ENCODE results near the gene CREB3L1. TPM values are rescaled to one million over a fixed set of nuclear protein-coding genes. Genes with fewer than 3 reads are reported as not detected.

Gene CREB3L1
- total RNA-seq, 1 experiment from 2014 or later, result 3.3 TPM

DNA sequence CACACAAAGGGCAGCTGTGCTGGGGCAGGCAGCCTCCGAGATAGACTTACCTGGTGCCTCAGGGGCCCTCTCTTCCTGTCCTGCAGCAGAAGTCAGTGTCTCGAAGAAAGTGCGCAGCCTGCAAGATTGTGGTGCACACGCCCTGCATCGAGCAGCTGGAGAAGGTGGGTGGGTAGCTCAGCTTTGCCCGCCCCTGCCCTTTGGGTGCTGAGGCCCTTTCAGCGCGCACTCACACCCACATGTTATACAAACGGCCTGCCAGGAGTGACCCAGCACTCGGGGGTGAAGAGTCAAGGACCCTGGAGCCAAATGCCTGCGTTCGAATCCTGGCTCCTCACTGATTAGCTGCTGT lies 90.4 kb downstream of the CREB3L1 start:
- Histone ChIP-seq H3K9ac (ENCODE audit: extremely low read depth, insufficient read length, low read length) (no peak overlapping the region), H3K4me1 (ENCODE audit: insufficient read depth, low read length) (peaks cover 3% of the 10 kb centered on the region; the same call in 1 of the 2 replicates)
- no peak; the same call in 1 of the 3 replicates for TF ChIP-seq CTCF (conservative IDR thresholded peaks at IDR 0.05)

More for the DNA sequence above, 90.4 kb downstream of the CREB3L1 start:
- Histone ChIP-seq H4K8ac (replicated peaks; ENCODE audit: insufficient read length, low read depth, low read length) (no peak overlapping the region), H3K27ac (ENCODE audit: insufficient read length, low read depth, low read length) (no peak overlapping the region), H2AFZ (ENCODE audit: low read length) (no peak overlapping the region), H4K91ac (ENCODE audit: insufficient read length, low read depth, low read length) (no peak overlapping the region), H3K4ac (ENCODE audit: low read depth, low read length) (no peak overlapping the region), H3K79me1 (ENCODE audit: insufficient read depth, low read depth, low read length, poor library complexity, severe bottlenecking) (no peaks in the 10 kb centered on the region), H2BK12ac (ENCODE audit: insufficient read length, low read depth, low read length) (no peak overlapping the region), H3K14ac (ENCODE audit: insufficient read depth, low read length) (no peak overlapping the region), H3K23me2 (ENCODE audit: insufficient read length, low read depth, low read length, poor library complexity, severe bottlenecking) (no peaks in the 10 kb centered on the region), H2BK5ac (ENCODE audit: insufficient read length, low read length) (no peak overlapping the region), H4K5ac (ENCODE audit: insufficient read length, low read depth, low read length) (no peak overlapping the region), H3T11ph (ENCODE audit: low read length) (no peak overlapping the region), H3K56ac (ENCODE audit: insufficient read length, low read depth, low read length) (no peak overlapping the region), H3K9me3 (ENCODE audit: control insufficient read depth, low read depth, low read length) (no peaks in the 10 kb centered on the region), H3K23ac (ENCODE audit: insufficient read length, low read depth, low read length) (no peak overlapping the region), H2AK5ac (ENCODE audit: insufficient read length, low read length) (no peak overlapping the region), H3K18ac (ENCODE audit: insufficient read length, low read depth, low read length) (no peak overlapping the region), H3K4me2 (ENCODE audit: insufficient read depth, insufficient read length, low read length) (no peak overlapping the region), H4K20me1 (ENCODE audit: control insufficient read depth, insufficient read depth, insufficient read length) (no peaks in the 10 kb centered on the region), H2BK20ac (ENCODE audit: low read depth, low read length, poor library complexity, severe bottlenecking) (no peak overlapping the region), H2BK15ac (ENCODE audit: low read depth, low read length) (no peak overlapping the region), H2BK120ac (ENCODE audit: low read depth, low read length, poor library complexity, severe bottlenecking) (no peak overlapping the region), H3K27me3 (ENCODE audit: insufficient read depth, low read length) (no peaks in the 10 kb centered on the region), H3K79me2 (ENCODE audit: insufficient read depth, low read length) (no peaks in the 10 kb centered on the region; the same call in 1 of the 2 replicates)
- Mint-ChIP-seq H3K9me3 (no peaks in the 10 kb centered on the region), H3K27me3 (ENCODE audit: low read depth) (no peaks in the 10 kb centered on the region), H3K4me3 (no peak overlapping the region), H3K27ac (no peak overlapping the region), H3K4me1 (peaks cover 16 to 31% of the 10 kb centered on the region in 2 experiments), H3K36me3 (ENCODE audit: insufficient read depth in 1 of 3, low read depth in 3 of 3) (peaks cover 10 to 26% (median 23%) of the 10 kb centered on the region in 3 experiments; a peak in 6 of 7 replicates)
- DNase-seq, result no peak
- no CpG with 5 or more reads among the region's 12 CpGs for WGBS (ENCODE audit: extremely low coverage, insufficient read length, low lambda C conversion rate)
